Lung (tissue), 12 donors: Measurements from ENCODE around the gene ABCC9. TPM values are rescaled to one million over a fixed set of nuclear protein-coding genes. Genes with fewer than 3 reads are reported as not detected.

Source experiments
- ATAC-seq: fragments of 200-7000 bp; cut with Tn5 transposase; one replicate; pipeline ENCODE4 v1.9.1; 2020; ENCODE audit warnings: moderate number of reproducible peaks; ENCODE audit not compliant: insufficient read depth, low FRiP score
- DNase-seq, 3 donors: peaks; one replicate each; pipeline ENCODE4 v3.0.0-alpha.2; 2013 to 2017
- H3K27ac ChIP-seq, 2 donors: one replicate each; pipeline ENCODE4 v1.5.1; 2013; ENCODE audit warnings: mild to moderate bottlenecking in 2 of 2, moderate library complexity in 2 of 2, control low read depth in 1 of 2, inconsistent platforms in 1 of 2, low read depth in 1 of 2, low read length in 1 of 2
- H3K27me3 ChIP-seq, 3 donors: one replicate each; pipeline ENCODE4 v1.5.1; 2013; ENCODE audit warnings: low read length in 2 of 3; ENCODE audit not compliant: control insufficient read depth in 3 of 3, insufficient read depth in 3 of 3
- H3K36me3 ChIP-seq, 4 donors: one replicate each; pipeline ENCODE4 v1.5.1; 2013; ENCODE audit warnings: low read length in 4 of 4, mild to moderate bottlenecking in 1 of 4, moderate library complexity in 1 of 4; ENCODE audit not compliant: control insufficient read depth in 4 of 4, insufficient read depth in 4 of 4
- H3K4me1 ChIP-seq, 5 donors: one replicate each; pipeline ENCODE4 v1.5.1; 2013; ENCODE audit warnings: low read length in 5 of 5, mild to moderate bottlenecking in 2 of 5, moderate library complexity in 1 of 5; ENCODE audit not compliant: control insufficient read depth in 5 of 5, insufficient read depth in 5 of 5
- H3K4me3 ChIP-seq: one replicate; pipeline ENCODE4 v1.5.1; 2013; ENCODE audit warnings: mild to moderate bottlenecking, control low read depth, moderate library complexity
- H3K9ac ChIP-seq, 2 donors: one replicate each; pipeline ENCODE4 v1.5.1; 2013; ENCODE audit warnings: low read length in 2 of 2, control low read depth in 1 of 2; ENCODE audit not compliant: insufficient read depth in 1 of 2
- H3K9me3 ChIP-seq, 4 donors: one replicate each; pipeline ENCODE4 v1.5.1; 2013; ENCODE audit warnings: low read length in 3 of 4, mild to moderate bottlenecking in 1 of 4, moderate library complexity in 1 of 4; ENCODE audit not compliant: control insufficient read depth in 4 of 4, insufficient read depth in 3 of 4
- WGBS, 2 donors: extraction: QIAGEN DNeasy Blood & Tissue Kit; methylation state at CpG; one replicate each; pipeline ENCODE4 v1.1.7; 2013; 5-methylcytosine and 5-hydroxymethylcytosine counted together
- polyA plus RNA-seq, 2 donors: library from polyadenylated mRNA; stranded (reverse); fragments of 200-250 nt; gene quantifications; one replicate each; pipeline ENCODE4 v1.2.1, GENCODE V29; 2013
- total RNA-seq, 2 donors: library from RNA; depleted of rRNA in 1 of 2; stranded (reverse); fragments of >200 nt in 1 of 2; gene quantifications; one replicate each; pipeline ENCODE4 v1.2.1, GENCODE V29; 2014 to 2021
- TF ChIP-seq, protein P1 (sequence below): IDR thresholded peaks from 2 replicates; pipeline ENCODE4 v1.5.1; 2012; ENCODE audit warnings: mild to moderate bottlenecking; ENCODE audit errors: control extremely low read depth, extremely low read depth
- donor health status: control.
- donor health status: control.
- donor health status: Bipolar disorder and iron deficiency.
- donor health status: healthy.
- donor health status: DM: yes; HTN: yes; CAD: no.

The ABCC9 gene
- total and polyA plus RNA-seq, 4 donors = 2.5 to 33.4 (median 7.7) TPM

DNA sequence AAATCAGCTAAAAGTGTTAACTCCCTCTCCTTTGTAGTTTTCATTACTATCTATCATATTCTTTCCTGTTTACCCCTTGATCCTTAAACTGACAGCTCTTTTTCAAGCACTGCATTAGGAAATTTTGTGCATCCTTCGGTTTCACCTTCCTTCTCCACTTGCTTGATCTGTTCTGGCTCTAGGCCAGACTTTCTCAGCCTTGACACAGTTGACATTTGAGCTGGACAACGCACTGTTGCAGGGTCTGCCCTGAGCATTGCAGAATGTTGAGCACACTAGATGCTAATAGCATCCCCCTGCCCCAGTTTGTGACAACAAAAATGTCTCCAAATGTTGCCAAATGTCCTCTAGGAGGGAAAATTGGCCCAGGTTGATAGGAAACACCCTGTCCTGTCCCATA is 91.3 kb downstream of the ABCC9 start:
- H3K9me3 ChIP-seq = no peaks in the 10 kb centered on the region
- H3K27me3 ChIP-seq = no peaks in the 10 kb centered on the region
- H3K9ac ChIP-seq = no peak overlapping the region
- TF ChIP-seq, protein P1, sequence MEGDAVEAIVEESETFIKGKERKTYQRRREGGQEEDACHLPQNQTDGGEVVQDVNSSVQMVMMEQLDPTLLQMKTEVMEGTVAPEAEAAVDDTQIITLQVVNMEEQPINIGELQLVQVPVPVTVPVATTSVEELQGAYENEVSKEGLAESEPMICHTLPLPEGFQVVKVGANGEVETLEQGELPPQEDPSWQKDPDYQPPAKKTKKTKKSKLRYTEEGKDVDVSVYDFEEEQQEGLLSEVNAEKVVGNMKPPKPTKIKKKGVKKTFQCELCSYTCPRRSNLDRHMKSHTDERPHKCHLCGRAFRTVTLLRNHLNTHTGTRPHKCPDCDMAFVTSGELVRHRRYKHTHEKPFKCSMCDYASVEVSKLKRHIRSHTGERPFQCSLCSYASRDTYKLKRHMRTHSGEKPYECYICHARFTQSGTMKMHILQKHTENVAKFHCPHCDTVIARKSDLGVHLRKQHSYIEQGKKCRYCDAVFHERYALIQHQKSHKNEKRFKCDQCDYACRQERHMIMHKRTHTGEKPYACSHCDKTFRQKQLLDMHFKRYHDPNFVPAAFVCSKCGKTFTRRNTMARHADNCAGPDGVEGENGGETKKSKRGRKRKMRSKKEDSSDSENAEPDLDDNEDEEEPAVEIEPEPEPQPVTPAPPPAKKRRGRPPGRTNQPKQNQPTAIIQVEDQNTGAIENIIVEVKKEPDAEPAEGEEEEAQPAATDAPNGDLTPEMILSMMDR = no peak
- 49 to 65% methylated on average over 2 of the region's 2 CpGs for WGBS, 2 donors
- peaks cover 0 to 11% (median 0%) of the 10 kb centered on the region in 4 donors for H3K36me3 ChIP-seq
- no peak overlapping the region for H3K4me3 ChIP-seq
- no peak for ATAC-seq
- no peak for DNase-seq
- H3K27ac ChIP-seq = no peak overlapping the region
- peaks cover 0 to 11% (median 2%) of the 10 kb centered on the region in 5 donors for H3K4me1 ChIP-seq

DNA sequence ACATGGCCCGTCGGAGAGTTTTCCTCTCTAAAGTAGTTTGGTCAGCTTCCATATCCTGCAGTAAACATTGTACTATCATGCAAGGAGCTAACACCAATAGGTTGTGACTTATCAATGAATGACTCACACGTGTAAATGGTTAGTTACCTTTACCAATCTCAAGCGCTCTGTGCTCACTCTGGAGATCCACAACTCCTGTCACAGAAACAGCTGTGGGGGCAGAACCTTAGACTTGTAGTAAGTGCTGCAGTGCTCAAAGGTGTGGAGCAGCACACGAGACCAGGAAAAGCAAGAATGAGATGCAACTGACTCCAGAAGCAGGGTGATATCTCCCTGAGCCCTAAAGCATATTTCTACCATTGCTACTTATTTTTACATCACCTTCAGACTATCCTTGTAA is 93.0 kb downstream of the ABCC9 start:
- DNase-seq (no peak), ATAC-seq (no peak)
- Histone ChIP-seq H3K4me1 (peaks cover 0 to 11% (median 2%) of the 10 kb centered on the region in 5 donors), H3K9ac (no peak overlapping the region), H3K27me3 (no peaks in the 10 kb centered on the region), H3K9me3 (no peaks in the 10 kb centered on the region), H3K27ac (no peak overlapping the region), H3K36me3 (peaks cover 0 to 11% (median 0%) of the 10 kb centered on the region in 4 donors), H3K4me3 (no peak overlapping the region)
- WGBS, 2 donors = 85 to 89% methylated on average over 5 of the region's 5 CpGs
- TF ChIP-seq, protein P1 = no peak

DNA sequence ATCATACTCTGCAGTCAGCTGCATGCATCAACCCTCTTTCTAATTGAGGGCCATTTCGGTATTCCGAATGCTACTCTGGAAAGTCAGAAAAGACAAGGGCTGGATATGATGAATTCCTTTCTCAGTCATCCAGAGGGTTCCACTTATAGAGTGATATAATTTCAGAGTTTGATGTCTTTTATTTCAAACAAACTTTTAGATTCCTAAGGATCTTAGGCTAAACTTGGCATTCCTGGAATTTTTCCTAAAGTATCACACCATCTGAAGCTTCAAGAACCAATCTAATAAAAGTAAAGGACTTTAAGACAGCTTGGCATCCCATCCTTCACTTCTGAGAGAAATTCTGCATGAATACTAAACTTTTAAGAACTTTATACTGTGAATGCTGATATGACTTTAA is 97.4 kb downstream of the ABCC9 start:
- TF ChIP-seq, protein P1 = no peak
- peaks cover 0 to 17% (median 0%) of the 10 kb centered on the region in 4 donors for H3K36me3 ChIP-seq
- no peak for ATAC-seq
- no peak overlapping the region for H3K9ac ChIP-seq
- H3K27me3 ChIP-seq = no peaks in the 10 kb centered on the region
- H3K9me3 ChIP-seq = no peaks in the 10 kb centered on the region
- no peak for DNase-seq
- no peaks in the 10 kb centered on the region for H3K4me1 ChIP-seq
- H3K27ac ChIP-seq = no peak overlapping the region
- WGBS, 2 donors = 90 to 92% methylated on average over 2 of the region's 2 CpGs
- no peak overlapping the region for H3K4me3 ChIP-seq

DNA sequence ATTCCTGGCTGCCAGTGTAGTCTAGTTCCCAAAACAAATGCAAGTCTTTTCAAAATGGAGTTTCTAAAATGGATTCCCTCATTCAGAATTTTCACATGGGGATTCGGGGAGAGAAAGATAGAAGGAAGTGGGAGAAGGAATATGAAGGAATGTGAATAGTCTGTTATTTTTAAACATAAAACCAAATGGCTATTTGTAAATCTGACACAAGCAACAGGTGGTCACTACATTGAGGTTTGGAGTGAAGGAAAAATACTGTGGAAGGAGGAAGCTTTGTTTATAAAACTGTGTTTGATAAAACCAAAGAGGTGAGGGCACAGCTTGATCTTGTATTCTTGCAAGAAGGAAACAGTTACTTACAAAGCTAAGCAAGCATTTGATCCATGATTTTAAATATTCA is 101.5 kb downstream of the ABCC9 start:
- Histone ChIP-seq H3K27ac (no peak overlapping the region), H3K9me3 (no peaks in the 10 kb centered on the region), H3K36me3 (peaks cover 0 to 12% (median 0%) of the 10 kb centered on the region in 4 donors), H3K4me3 (no peak overlapping the region), H3K4me1 (no peaks in the 10 kb centered on the region), H3K27me3 (no peaks in the 10 kb centered on the region), H3K9ac (no peak overlapping the region)
- ATAC-seq (no peak), DNase-seq (no peak)
- TF ChIP-seq, protein P1 = no peak
- WGBS, 2 donors = 67 to 83% methylated on average over 1 of the region's 1 CpG
